Kidney (tissue), 14 donors: ENCODE results near the gene PPP1R37. TPM values are rescaled to one million over a fixed set of nuclear protein-coding genes. Genes with fewer than 3 reads are reported as not detected.

Source experiments
- DNase-seq, 5 donors: peaks; one replicate each; pipeline ENCODE4 v3.0.0-alpha.2; 2013 to 2020
- FAIRE-seq: peaks from 2 replicates; lab custom pipeline; 2012; peaks lifted over from hg19 to GRCh38; lab: Jason Lieb, UNC
- H3K27ac ChIP-seq, 2 donors: one replicate each; pipeline ENCODE4 v1.7.0; 2013; ENCODE audit warnings: low read depth in 2 of 2, low read length in 2 of 2, inconsistent platforms in 1 of 2
- H3K27me3 ChIP-seq: one replicate; pipeline ENCODE4 v1.7.1; 2013; ENCODE audit warnings: low read length, inconsistent platforms; ENCODE audit not compliant: control insufficient read depth, insufficient read depth
- H3K36me3 ChIP-seq, 3 donors: one replicate each; pipeline versions ENCODE4 v1.7.0 to v1.7.1; 2013; ENCODE audit warnings: low read length in 3 of 3, control low read depth in 1 of 3, inconsistent platforms in 1 of 3; ENCODE audit not compliant: insufficient read depth in 3 of 3, control insufficient read depth in 2 of 3
- H3K4me1 ChIP-seq, 3 donors: one replicate each; pipeline versions ENCODE4 v1.7.0 to v1.7.1; 2013; ENCODE audit warnings: low read length in 3 of 3, inconsistent platforms in 1 of 3, low read depth in 1 of 3; ENCODE audit not compliant: control insufficient read depth in 2 of 3, insufficient read depth in 2 of 3
- H3K4me3 ChIP-seq, 3 donors: one replicate each; pipeline versions ENCODE4 v1.7.0 to v1.8.1; 2013; ENCODE audit warnings: low read length in 3 of 3, control low read depth in 1 of 3, inconsistent platforms in 1 of 3
- H3K9ac ChIP-seq, 3 donors: one replicate each; pipeline versions ENCODE4 v1.7.0 to v1.7.1; 2013; ENCODE audit warnings: low read length in 3 of 3, control low read depth in 1 of 3, inconsistent platforms in 1 of 3
- H3K9me3 ChIP-seq, 3 donors: one replicate each; pipeline versions ENCODE4 v1.7.0 to v1.7.1; 2013; ENCODE audit warnings: low read length in 3 of 3, control low read depth in 1 of 3, inconsistent platforms in 1 of 3; ENCODE audit not compliant: control insufficient read depth in 2 of 3, insufficient read depth in 1 of 3
- CTCF ChIP-seq: IDR thresholded peaks from 3 replicates; pipeline ENCODE4 v1.5.1; 2012; ENCODE audit warnings: mild to moderate bottlenecking, moderate library complexity, borderline replicate concordance; ENCODE audit not compliant: insufficient read depth; ENCODE audit errors: extremely low read depth
- intact Hi-C: fragments of 100-400 bp; cut with DNase I; formaldehyde crosslinking; loops from one replicate; pipeline ENCODE4 v1.11.1; 2022
- polyA plus RNA-seq: library from polyadenylated mRNA; stranded (reverse); fragments of 350-450 nt; fragmentation: Illumina TruSeq; extraction: RNeasy Lipid Tissue Mini Kit (QIAGEN cat#74804); gene quantifications from one replicate; pipeline ENCODE4 v1.2.3, GENCODE V29; 2014; ENCODE audit warnings: low read depth, low replicate concordance; ENCODE audit not compliant: insufficient read depth
- total RNA-seq: library from RNA; stranded (reverse); fragmentation: NEBNext Ultra II Directional; extraction: Animal tissue kit (Norgen Biotek cat#: 25700); gene quantifications from one replicate; pipeline ENCODE4 v1.2.1, GENCODE V29; 2021
- donor health status: control.
- donor health status: control.
- donor health status: control.
- donor health status: control.
- donor health status: control.
- donor health status: DM: yes; HTN: yes; CAD: no.
- donor health status: Normal renal cell carcinoma (clear cell type).

PPP1R37 gene
- total and polyA plus RNA-seq, 2 donors from 2014 or later, result 21.6 to 33.0 TPM

GRCh38 chr19:45149129-45149528 lies 56.1 kb downstream of the PPP1R37 start:
- Histone ChIP-seq H3K27me3 (peaks cover 7% of the 10 kb centered on the region), H3K27ac (no peak overlapping the region), H3K4me1 (peaks cover 0 to 18% (median 0%) of the 10 kb centered on the region in 3 donors), H3K4me3 (no peak overlapping the region), H3K36me3 (peaks cover 0 to 6% (median 0%) of the 10 kb centered on the region in 3 donors), H3K9me3 (no peaks in the 10 kb centered on the region), H3K9ac (no peak overlapping the region)
- intact Hi-C loops, result no loop called here
- DNase-seq (no peak), FAIRE-seq (no peak)
- no peak for TF ChIP-seq CTCF

GRCh38 chr19:45150180-45150579 lies 57.2 kb downstream of the PPP1R37 start:
- Histone ChIP-seq H3K27ac (no peak overlapping the region), H3K27me3 (peaks cover 12% of the 10 kb centered on the region), H3K4me3 (no peak overlapping the region), H3K4me1 (peaks cover 0 to 18% (median 0%) of the 10 kb centered on the region in 3 donors), H3K9me3 (no peaks in the 10 kb centered on the region), H3K36me3 (peaks cover 0 to 6% (median 0%) of the 10 kb centered on the region in 3 donors), H3K9ac (no peak overlapping the region)
- TF ChIP-seq CTCF, result no peak
- no peak for FAIRE-seq
- DNase-seq, result no peak
- intact Hi-C loops, result no loop called here

GRCh38 chr19:45150751-45151281 lies 57.8 kb downstream of the PPP1R37 start:
- Histone ChIP-seq H3K27me3 (peaks cover 12% of the 10 kb centered on the region), H3K4me1 (peaks cover 0 to 18% (median 0%) of the 10 kb centered on the region in 3 donors), H3K9me3 (no peaks in the 10 kb centered on the region), H3K36me3 (peaks cover 0 to 6% (median 0%) of the 10 kb centered on the region in 3 donors), H3K9ac (no peak overlapping the region), H3K27ac (no peak overlapping the region), H3K4me3 (no peak overlapping the region)
- peak in 2 of 5 donors; percentile 52 to 56 for DNase-seq
- intact Hi-C loops, result no loop called here
- no peak for TF ChIP-seq CTCF
- no peak for FAIRE-seq
